Colonic mucosa (tissue), 4 donors: Measurements from ENCODE around the gene TENM3. TPM values are rescaled to one million over a fixed set of nuclear protein-coding genes. Genes with fewer than 3 reads are reported as not detected.

Source experiments
- DNase-seq: peaks from one replicate; pipeline ENCODE4 v3.0.0-alpha.2; 2020
- H3K27ac ChIP-seq: fragments of 200-600 bp; one replicate; pipeline ENCODE4 v1.8.0; 2021
- H3K27me3 ChIP-seq: fragments of 200-600 bp; one replicate; pipeline ENCODE4 v1.8.0; 2021
- H3K36me3 ChIP-seq: fragments of 200-600 bp; one replicate; pipeline ENCODE4 v1.8.0; 2021
- H3K4me1 ChIP-seq: fragments of 200-600 bp; one replicate; pipeline ENCODE4 v1.8.0; 2021; ENCODE audit warnings: mild to moderate bottlenecking
- H3K4me3 ChIP-seq: fragments of 200-600 bp; one replicate; pipeline ENCODE4 v1.8.0; 2021
- H3K9ac ChIP-seq, 2 donors: one replicate each; pipeline ENCODE4 v1.7.0; 2013; ENCODE audit warnings: control low read depth in 2 of 2, low read depth in 2 of 2, low read length in 2 of 2
- H3K9me3 ChIP-seq: fragments of 200-600 bp; one replicate; pipeline ENCODE4 v1.8.0; 2021
- intact Hi-C: fragments of 100-400 bp; cut with DNase I; formaldehyde crosslinking; loops from one replicate; pipeline ENCODE4 v1.14.1; 2022
- total RNA-seq, 2 donors: library from RNA; stranded (reverse); fragmentation: NEBNext Ultra II Directional in 1 of 2; extraction: Animal tissue kit (Norgen Biotek cat#: 25700) in 1 of 2; gene quantifications; one replicate each; pipeline ENCODE4 v1.2.1, GENCODE V29; 2021
- TF ChIP-seq, protein P1 (sequence below): fragments of 200-600 bp; IDR thresholded peaks from one replicate; pipeline ENCODE4 v1.8.0; 2022; ENCODE audit warnings: antibody characterized with exemption, mild to moderate bottlenecking
- donor health status: healthy.
- donor health status: DM: no; HTN: no; CAD: no.
- donor health status: DM: no; HTN: no; CAD: no.

TENM3 gene
- total RNA-seq, 2 donors from 2014 or later: 0.32 to 1.6 TPM

- Histone ChIP-seq H3K9ac (no peak overlapping the region), H3K4me3 (no peak overlapping the region), H3K4me1 (no peaks in the 10 kb centered on the region), H3K27ac (no peak overlapping the region), H3K27me3 (no peaks in the 10 kb centered on the region), H3K9me3 (no peaks in the 10 kb centered on the region), H3K36me3 (no peaks in the 10 kb centered on the region)
- DNase-seq: no peak
- intact Hi-C loops: no loop called here
- TF ChIP-seq, protein P1, sequence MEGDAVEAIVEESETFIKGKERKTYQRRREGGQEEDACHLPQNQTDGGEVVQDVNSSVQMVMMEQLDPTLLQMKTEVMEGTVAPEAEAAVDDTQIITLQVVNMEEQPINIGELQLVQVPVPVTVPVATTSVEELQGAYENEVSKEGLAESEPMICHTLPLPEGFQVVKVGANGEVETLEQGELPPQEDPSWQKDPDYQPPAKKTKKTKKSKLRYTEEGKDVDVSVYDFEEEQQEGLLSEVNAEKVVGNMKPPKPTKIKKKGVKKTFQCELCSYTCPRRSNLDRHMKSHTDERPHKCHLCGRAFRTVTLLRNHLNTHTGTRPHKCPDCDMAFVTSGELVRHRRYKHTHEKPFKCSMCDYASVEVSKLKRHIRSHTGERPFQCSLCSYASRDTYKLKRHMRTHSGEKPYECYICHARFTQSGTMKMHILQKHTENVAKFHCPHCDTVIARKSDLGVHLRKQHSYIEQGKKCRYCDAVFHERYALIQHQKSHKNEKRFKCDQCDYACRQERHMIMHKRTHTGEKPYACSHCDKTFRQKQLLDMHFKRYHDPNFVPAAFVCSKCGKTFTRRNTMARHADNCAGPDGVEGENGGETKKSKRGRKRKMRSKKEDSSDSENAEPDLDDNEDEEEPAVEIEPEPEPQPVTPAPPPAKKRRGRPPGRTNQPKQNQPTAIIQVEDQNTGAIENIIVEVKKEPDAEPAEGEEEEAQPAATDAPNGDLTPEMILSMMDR: no peak
These were observed 311.5 kb downstream of the TENM3 start for GRCh38 chr4:182554736-182555135.

GRCh38 chr4:182555997-182556418, 312.8 kb downstream of the TENM3 start:
- intact Hi-C loops: no loop called here
- DNase-seq: no peak
- no peaks in the 10 kb centered on the region for H3K27me3 ChIP-seq
- no peak overlapping the region for H3K9ac ChIP-seq
- H3K4me3 ChIP-seq: no peak overlapping the region
- H3K4me1 ChIP-seq: no peaks in the 10 kb centered on the region
- no peaks in the 10 kb centered on the region for H3K36me3 ChIP-seq
- no peak overlapping the region for H3K27ac ChIP-seq
- H3K9me3 ChIP-seq: no peaks in the 10 kb centered on the region
- TF ChIP-seq, protein P1: no peak

DNA sequence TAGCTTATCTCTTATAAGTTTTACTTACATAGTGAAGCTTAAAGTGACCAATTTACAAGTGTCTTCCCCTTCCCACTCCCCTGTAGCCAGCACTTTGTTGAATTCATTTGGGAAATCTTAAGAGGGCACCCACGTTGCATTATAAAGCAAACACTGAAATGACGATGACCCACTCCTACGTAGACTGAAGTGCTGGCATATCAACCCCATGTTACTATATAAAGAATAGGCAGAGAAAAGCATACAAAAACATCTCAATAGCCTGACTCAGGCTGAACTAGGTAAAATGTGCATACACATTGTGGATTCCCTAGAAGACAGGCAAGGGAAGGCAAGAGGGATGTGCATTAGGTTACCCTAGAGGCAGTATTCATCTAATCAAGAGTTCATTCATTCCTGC, 313.4 kb downstream of the TENM3 start:
- Histone ChIP-seq H3K36me3 (no peaks in the 10 kb centered on the region), H3K27ac (no peak overlapping the region), H3K4me1 (no peaks in the 10 kb centered on the region), H3K27me3 (no peaks in the 10 kb centered on the region), H3K9ac (no peak overlapping the region), H3K9me3 (no peaks in the 10 kb centered on the region), H3K4me3 (no peak overlapping the region)
- DNase-seq: no peak
- TF ChIP-seq, protein P1: no peak
- intact Hi-C loops: no loop called here

- H3K9ac ChIP-seq: no peak overlapping the region
- no peaks in the 10 kb centered on the region for H3K9me3 ChIP-seq
These were observed 317.2 kb downstream of the TENM3 start for GRCh38 chr4:182560358-182560757.

GRCh38 chr4:182562350-182562749, 319.1 kb downstream of the TENM3 start:
- H3K4me3 ChIP-seq: no peak overlapping the region
- no peak overlapping the region for H3K27ac ChIP-seq
- no peaks in the 10 kb centered on the region for H3K4me1 ChIP-seq
- intact Hi-C loops: no loop called here
- H3K9me3 ChIP-seq: no peaks in the 10 kb centered on the region
- TF ChIP-seq, protein P1: no peak
- no peak overlapping the region for H3K9ac ChIP-seq
- DNase-seq: no peak
- no peaks in the 10 kb centered on the region for H3K36me3 ChIP-seq
- H3K27me3 ChIP-seq: no peaks in the 10 kb centered on the region

More at GRCh38 chr4:182560358-182560757, 317.2 kb downstream of the TENM3 start:
- H3K4me1 ChIP-seq: no peaks in the 10 kb centered on the region
- H3K27ac ChIP-seq: no peak overlapping the region
- DNase-seq: no peak
- H3K27me3 ChIP-seq: no peaks in the 10 kb centered on the region
- H3K4me3 ChIP-seq: no peak overlapping the region
- intact Hi-C loops: no loop called here
- no peaks in the 10 kb centered on the region for H3K36me3 ChIP-seq
- TF ChIP-seq, protein P1: no peak
